Tibial nerve (tissue), 3 donors: ENCODE data around the gene LYRM4.

ENCODE experiments used
- POLR2A ChIP-seq, 2 donors: fragments of 450-650 bp; IDR thresholded peaks; one replicate each; pipeline ENCODE4 v1.6.1; 2017; ENCODE audit warnings: antibody characterized with exemption in 2 of 2, mild to moderate bottlenecking in 2 of 2, moderate library complexity in 2 of 2
- TF ChIP-seq, protein P1 (sequence below), 5 experiments: fragments of 200-600 bp in 3 of 5; fragments of 450-650 bp in 2 of 5; sonication (generic) in 3 of 5; IDR thresholded peaks; one replicate each; pipeline ENCODE4 v1.5.1; 2016 to 2019; ENCODE audit warnings: antibody characterized with exemption in 5 of 5, mild to moderate bottlenecking in 3 of 5, moderate library complexity in 2 of 5

DNA sequence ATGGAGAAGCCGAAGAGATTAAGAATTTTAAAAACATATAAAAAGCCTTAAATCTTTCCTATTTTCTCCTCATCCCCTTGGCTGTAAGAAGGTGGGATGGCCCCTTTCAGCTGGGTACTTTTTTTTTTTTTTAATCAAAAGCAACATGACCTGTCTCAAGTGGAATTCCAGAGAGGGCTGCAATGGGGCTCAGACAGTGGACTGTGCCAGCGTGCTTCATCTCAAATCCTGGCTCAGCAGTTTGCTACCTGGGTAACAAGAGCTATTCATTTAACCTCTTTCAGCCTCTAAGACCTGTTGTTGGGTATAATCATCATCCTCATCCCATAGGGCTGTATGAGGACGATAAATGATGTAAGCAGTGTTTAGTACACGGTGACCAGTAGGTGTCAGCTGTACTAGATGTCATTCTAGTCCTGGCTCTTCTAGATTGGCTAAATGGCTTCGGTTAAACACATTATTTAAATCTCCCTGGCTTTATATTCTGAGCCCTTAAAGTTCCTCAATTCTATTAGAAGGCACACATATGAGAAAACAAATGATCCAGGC, 182.6 kb downstream of the LYRM4 start:
- TF ChIP-seq POLR2A (IDR thresholded peaks at IDR 0.05) = no peak
- TF ChIP-seq, protein P1, sequence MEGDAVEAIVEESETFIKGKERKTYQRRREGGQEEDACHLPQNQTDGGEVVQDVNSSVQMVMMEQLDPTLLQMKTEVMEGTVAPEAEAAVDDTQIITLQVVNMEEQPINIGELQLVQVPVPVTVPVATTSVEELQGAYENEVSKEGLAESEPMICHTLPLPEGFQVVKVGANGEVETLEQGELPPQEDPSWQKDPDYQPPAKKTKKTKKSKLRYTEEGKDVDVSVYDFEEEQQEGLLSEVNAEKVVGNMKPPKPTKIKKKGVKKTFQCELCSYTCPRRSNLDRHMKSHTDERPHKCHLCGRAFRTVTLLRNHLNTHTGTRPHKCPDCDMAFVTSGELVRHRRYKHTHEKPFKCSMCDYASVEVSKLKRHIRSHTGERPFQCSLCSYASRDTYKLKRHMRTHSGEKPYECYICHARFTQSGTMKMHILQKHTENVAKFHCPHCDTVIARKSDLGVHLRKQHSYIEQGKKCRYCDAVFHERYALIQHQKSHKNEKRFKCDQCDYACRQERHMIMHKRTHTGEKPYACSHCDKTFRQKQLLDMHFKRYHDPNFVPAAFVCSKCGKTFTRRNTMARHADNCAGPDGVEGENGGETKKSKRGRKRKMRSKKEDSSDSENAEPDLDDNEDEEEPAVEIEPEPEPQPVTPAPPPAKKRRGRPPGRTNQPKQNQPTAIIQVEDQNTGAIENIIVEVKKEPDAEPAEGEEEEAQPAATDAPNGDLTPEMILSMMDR (IDR thresholded peaks at IDR 0.05) = no peak
